Stimulated activated CD8-positive, alpha-beta memory T cell treated with anti-CD3 and anti-CD28 coated beads, Interleukin-4, amount 100 ng/mL, for 48 hours (primary cell): ENCODE results near the gene SERPINC1.
"Not testable (repeated sequence)": the region's sequence is repeated elsewhere in the genome, so short reads cannot be mapped to it uniquely, and the experiment has no call there.

Experiments used
- DNase-seq: peaks from one replicate; pipeline ENCODE4 v3.0.0-alpha.2; 2020

The SERPINC1 gene

DNA sequence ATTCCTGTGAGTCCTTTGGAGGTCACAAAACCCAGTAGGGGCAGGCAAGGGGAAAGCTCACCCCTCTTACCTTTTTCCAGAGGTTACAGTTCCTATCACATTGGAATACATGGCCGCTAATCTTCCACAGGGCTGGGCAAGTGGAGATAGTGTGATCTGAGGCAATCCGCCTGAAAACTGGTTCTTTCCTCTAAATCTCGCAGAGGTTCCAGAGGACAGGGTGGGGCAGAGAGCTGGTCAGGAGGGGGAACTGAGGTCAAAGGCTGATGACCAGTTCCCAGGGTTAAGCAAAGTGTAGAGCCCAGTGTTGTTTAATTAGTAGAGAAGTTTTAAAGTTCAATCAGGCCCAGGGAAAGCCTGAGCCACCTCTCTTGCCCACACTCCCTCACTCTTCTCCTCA is at the start of gene SERPINC1:
TSS of gene SERPINC1 (minus strand) at position 179 of the 400 bp plus-strand sequence. CDS start at position 111, 68 bp downstream.
- DNase-seq, result no peak

DNA sequence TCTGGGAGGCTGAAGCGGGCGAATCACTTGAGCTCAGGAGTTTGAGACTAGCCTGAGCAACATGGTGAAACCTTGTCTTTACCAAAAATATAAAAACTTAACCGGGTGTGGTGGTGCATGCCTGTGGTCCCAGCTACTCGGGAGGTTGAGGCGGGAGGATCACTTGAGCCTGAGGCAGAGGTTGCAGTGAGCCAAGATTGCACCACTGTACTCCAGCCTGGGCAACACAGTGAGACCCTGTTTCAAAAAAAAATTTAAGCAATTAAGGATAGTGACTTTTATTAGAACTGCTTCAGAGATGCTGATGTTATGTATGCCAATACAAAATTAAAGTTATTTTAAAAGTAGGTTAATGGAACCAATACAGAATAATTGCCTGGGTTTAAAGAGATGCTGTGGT is 48.8 kb upstream of the SERPINC1 start:
- not testable (repeated sequence) for DNase-seq

DNA sequence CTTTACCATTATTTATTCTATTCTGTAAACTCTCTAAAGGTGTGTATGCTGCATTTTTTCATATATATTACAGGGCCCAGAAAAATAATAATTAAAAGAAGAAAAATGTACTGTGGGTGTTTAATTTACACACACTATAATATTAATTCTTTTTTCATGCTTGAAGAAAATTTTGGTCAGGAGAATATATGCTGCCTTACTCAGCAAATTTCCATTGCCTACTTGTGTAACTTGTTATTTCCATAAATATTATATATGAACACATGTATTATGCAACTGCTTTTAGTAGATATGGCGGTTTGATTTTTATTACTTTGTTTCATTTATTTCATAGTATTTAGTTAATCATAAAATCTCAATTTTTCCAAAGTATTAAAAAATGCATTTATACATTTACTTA is 46.4 kb upstream of the SERPINC1 start:
- DNase-seq, result no peak

DNA sequence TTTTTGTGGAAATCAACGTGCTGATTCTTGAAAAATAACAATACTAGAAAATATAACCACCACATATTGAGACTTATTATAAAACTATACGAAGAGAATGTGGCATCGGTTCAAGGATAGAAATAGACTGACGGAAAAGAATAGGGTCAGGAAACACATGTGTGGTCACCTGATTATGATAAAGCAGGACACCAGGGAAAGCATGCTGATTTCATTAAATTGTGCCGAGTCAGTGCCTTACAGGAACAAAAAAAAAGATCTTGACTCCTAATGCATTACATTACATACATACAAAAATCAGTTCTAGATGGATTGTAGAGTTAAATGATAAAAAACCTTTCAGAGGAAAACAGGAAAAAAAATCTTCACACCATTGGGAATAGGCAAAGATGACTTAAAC is 43.5 kb upstream of the SERPINC1 start:
- no peak for DNase-seq

DNA sequence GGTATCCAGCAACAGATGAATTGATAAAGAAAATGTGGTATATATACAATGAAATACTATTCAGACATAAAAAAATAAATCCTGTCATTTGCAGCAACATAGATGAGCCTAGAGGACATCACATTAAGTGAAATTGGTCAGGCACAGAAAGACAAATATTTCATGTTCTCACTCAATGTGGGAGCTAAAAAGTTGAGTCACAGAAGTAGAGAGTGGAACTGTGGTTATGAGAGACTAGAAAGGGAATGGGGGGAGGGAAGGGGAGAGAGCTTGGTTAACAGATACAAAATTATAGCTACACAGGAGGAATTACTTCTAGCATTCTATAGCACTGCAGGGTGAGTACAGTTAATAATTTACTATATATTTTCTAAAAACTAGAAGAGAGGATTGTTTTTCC is 37.1 kb upstream of the SERPINC1 start:
- DNase-seq, result no peak

DNA sequence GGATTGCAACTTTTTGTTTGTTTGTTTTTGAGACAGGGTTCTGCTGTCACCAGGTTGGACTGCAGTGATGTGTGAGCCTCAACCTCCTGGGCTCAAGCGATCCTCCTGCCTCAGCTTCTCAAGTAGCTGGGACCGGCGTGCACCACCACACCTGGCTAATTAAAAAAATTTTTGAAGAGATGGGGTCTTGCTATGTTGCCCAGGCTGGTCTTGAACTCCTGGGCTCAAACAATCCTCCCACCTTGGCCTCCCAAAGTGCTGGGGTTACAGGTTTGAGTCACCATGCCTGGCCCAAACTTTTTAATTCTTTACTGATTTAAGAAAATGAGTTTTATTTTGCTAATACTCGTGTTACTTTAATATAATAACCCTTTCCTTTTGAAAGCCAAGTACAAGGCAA is 31.5 kb upstream of the SERPINC1 start:
- no peak for DNase-seq

DNA sequence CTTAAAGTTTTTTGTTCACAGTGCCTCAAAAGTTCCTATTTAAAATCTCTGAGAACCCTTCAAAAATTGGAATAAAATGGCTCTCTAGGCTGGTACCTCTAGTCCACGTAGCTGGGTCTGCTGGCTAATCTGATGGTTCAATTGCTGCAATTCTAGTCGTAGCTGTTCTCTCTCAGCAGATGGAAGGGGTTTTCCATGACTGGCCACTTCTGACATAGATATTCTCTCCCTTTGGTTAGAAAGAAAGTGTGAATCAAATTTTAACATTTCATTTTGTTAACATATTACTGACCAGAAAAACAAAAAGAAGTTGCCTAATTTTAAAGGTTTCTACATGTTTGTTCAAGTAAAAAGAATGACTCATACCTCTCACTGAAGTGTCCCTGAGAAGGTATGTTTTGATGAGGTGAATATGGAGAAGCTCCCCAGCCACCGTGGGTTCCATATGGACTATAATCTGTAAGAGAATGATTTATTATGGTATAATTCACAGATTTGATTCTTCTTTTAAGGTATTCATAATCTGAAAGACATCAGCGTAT is 29.3 kb upstream of the SERPINC1 start:
- DNase-seq, result no peak

DNA sequence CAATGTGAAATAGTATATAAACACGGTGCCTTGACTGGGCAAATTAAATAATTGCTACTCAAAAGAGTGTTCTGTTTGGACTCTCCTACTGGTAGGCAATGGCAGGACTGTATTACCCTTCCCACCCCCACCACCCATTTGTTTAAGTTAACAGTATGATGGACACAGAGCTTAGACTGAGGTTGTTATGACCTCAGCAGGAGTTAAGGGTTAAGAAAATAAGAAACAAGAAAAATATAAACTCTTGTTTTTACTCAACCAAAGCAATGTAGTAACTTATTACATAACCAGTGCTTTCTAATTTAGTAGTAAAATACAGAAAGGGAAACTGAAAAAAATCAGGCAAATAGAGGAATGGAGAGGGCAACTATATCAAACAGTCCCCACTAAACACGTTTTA is 19.9 kb upstream of the SERPINC1 start:
- no peak for DNase-seq

DNA sequence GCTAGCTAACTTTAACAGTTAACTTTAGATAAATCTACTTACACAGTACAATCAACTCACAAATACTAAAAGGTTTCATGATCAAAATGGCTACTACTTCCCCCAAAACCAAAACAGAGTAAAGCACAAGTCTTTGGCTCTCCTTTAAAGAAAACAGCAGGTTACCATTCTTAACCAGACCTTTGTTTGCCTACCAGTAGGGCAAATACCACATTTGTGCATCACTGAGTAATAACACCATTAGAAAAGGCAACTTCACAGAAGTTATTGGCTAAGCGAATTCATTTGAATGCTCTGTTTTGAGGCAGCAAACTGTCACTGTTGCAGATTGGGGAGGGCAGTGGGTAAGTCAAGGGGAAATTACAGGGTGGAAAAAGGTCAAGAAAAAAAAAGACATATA is 17.3 kb upstream of the SERPINC1 start:
- no peak for DNase-seq

DNA sequence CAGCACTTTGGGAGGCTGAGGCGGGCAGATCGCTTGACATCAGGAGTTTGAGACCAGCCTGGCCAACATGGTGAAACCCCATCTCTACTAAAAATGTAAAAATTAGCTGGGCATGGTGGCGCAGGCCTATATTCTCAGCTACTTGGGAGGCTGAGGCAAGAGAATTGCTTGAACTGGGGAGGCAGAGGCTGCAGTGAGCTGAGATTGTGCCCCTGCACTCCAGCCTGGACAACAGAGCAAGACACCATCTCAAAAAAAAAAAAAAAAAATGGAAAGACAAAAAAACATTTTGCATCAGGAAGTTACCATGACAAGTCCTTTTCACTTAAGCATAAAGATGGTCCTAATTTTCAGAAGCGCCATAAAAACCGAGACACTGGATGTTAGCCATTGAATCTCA is 13.4 kb upstream of the SERPINC1 start:
- not testable (repeated sequence) for DNase-seq

DNA sequence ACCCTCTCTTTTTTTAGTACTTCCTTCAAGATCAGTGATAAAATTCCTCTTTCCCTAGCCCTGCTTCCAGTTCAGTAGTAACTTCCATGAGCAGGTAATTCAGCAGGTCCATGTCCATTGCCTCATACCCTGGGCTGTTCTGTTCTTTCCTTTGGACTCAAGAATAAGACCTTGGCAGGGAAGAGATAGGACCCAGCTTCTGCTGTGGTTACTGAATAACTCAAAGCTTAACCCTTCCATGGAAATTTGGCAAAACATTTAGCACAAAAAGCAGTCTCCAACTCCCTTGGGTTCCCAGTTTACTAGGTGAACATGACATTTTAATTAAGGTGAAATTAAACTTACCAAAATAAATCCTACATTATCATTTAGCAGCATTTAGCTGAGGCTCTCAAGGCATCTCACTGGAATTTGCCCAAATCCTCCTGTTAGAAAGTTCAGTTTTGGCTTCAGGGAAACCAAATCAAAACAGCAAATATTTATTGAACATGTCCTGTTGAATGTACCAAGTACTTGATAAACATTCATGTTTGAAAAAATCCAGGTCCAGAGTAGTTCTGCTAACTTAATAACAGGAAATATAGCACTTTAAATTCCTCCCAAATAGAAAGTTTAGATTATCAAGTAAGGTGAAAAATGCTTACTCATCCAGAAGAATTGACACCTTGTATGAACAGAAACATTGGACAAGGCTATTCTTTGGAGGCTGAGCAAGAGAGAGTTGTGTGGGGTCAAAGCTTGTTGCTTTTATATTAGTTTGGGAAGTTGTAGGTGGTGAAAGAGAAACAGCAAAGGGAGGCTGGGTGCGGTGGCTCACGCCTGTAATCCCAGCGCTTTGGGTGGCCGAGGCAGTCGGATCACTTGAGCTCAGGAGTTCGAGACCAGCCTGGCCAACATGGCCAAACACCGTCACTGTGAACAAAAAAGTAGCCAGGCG is 8.4 kb upstream of the SERPINC1 start:
- DNase-seq, result no peak

DNA sequence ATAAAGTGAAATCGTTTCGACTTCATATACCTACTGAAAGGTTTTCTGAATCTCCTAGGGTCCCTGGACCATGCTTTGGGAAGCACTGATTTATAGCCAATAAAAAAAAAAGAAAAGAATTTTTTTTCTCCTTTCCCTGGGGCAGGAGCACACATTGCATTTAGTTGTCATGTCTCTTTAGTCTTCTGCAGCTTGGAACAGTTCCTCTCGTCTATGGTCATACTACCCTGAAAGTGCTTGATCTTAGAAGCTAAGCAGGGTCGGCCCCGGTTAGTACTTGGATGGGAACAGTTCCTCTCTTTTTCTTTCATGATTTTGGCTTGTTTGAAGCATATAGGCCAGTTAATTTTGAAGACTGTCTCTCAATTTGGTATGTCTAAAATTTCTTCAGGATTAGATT is 3.7 kb upstream of the SERPINC1 start:
- no peak for DNase-seq

DNA sequence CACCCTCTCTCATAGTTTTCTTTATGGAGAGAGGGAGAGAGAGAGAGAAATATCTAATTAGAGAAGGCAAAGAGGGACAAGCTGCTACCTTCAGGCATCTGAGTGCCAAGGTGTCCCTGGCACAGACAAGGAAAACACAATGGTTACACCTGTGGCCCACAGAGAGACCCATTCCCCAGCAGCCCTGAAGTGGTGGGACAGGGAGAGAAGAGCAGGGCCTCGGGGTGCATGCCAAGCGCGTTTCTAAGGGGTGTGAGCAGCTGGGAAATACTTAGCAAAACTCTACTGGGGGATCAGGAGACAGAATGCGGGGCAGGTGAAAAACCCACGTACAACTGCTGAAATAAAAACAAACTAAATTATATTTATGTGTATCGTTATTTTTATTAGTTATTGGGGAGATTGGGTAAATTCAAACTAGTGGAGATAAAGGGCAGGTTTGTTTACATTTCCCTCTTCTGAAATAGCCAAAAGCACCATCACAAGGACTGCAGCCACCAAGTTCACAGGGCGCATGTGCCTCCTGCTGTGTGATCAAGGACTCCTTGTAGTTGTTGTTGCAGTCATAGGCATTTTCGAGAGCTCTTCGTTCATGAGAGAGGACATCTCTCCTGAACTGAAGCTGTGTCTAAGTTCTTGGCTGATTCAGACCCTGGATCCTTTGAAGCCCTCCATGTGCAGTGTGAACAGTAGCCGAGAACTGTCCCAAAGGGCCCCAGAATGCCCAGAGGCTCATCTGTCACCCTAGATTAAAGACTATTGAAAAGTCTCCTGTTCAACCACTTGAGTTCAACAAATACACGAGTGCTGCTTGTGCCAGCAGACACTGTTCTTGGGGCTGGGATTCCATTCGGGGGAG is 737 bp upstream of the SERPINC1 start:
- no peak for DNase-seq

DNA sequence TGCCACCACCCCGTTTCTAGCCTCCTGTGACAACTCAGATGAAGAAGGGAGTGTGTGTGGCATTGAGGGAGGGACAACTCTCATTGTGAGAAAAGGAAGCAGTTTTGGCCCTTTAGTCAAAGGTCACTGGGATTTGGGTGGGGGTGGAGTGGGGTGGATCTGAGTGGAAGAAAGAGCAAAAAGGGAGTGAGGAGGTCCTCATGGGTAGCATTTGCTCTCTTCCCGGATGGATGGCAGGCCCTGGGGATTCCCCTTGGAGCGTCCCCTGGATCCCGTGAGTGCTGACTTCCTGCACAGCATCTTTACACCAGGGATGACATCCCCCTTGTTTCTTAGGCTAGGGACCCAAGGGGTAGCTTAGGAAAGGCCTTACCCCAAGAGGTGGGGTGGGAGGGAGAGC is 460 bp downstream of the SERPINC1 start:
- DNase-seq, result no peak

DNA sequence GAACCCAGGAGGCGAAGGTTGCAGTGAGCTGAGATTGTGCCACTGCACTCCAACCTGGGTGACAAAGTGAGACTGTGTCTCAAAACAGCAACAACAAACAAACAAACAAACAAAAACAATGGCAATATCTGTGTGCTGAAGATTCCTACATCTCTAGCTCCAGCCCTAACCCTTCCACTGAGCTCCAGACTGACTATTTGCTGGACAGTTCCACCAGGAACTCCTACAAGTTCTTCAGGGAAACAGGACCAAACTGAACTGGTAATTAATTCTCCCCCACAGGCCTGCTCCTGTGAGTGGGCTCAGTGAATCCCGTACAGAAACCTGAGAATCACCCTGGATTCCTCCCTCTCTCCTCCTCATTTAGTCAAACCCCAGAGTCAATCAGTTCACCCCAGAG is 1.5 kb downstream of the SERPINC1 start:
- no peak for DNase-seq

DNA sequence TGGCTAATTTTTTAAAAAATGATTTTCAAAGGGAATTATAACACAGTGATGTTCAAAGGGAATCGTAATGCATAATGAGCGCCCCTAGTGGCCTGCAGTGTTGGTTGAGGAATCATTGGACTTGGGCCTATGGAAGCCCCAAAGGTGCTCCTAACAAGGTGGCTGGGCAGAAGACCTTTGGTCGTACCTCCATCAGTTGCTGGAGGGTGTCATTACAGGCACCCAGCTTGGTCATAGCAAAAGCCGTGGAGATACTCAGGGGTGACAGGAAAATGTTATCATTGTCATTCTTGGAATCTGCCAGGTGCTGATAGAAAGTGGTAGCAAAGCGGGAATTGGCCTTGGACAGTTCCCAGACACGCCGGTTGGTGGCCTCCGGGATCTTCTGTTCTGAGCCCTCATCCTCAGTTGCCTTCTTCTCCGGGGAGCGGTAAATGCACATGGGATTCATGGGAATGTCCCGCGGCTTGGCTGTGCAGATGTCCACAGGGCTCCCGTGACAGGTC is 2.7 kb downstream of the SERPINC1 start:
- peak; percentile 57 for DNase-seq

DNA sequence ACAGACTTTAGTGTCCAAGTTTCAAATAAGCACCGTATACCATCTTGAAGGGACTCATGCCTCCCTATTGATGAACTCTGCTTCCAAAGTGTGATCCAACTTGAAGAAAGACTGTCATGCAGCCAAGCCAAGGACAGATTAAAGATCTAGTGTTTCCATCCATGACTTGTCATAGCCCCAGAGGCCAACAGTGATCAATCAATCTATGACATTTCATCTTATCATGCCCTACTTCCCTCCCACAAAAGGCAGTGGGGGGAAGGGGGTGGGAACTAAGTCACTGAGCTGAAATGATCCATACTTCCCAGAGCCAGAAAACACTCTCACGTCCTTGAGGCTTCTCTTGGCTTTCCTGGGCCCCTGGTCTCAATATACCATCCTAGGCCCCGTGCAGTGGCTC is 4.0 kb downstream of the SERPINC1 start:
- DNase-seq, result no peak

DNA sequence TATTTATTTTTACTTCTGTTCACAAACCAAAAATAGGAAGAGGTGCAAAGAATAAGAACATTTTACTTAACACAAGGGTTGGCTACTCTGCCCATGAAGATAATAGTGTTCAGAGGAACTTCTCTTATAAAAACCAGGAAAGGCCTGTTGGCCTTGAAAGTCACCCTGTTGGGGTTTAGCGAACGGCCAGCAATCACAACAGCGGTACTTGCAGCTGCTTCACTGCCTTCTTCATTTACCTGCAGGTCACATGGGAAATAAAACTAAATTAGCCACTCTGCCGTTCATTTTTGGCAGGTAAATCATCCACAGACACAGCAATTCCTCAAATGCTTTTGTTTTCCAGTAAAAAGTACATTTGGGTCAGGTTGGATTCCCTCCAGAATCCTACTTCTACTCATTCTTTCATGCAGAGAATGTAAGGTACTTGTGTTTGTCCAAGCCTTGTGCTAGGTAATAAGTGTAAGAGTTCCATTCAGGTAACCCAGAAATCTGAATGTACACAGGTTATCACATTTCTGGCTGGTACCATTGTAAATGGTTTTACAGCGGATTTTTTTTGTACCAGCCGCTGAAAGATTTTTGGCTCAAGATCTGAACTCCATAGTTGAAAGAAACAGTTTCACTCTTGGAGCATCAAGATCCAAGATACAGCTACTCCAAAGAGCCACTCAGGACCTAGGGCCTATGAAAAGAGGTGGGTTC is 13.1 kb downstream of the SERPINC1 start:
- DNase-seq, result no peak

DNA sequence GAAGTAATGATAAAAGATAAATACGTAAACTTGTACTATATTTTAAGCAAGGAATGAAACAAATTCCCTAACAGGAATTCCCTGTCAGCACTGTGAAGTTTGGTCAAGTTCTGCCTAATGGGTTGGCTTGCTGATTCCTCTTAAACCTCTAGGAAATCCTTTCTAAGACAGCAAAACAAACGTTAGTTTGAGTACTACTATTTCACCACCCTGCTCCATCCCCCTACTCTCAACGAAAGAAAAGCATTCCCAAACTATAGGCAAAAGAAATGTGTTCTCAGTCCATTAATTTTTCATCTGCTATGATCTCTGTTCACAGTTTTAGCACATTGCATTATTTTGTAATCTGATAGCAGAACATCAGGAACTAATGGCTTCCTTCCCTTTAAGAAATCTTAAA is 16.1 kb downstream of the SERPINC1 start:
- no peak for DNase-seq

DNA sequence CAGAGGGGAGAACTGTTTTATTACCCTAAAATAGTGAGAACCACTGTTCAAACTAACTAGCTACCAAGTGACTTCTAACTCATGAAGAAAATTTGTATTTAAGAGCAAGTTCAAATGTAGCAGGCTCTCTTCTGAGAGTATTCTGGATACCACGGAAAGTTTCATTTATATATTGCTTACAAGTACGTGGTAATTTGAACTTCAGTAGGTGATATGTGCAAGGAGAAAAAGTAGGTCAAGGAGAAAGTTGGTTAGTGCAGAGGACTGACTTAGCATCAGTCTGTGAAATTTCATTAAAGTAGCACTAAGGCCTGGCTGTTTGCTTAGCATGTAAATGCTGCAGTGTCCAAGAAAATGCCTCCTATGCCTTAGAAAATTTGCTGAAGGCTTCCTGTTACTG is 16.7 kb downstream of the SERPINC1 start:
- DNase-seq, result no peak

DNA sequence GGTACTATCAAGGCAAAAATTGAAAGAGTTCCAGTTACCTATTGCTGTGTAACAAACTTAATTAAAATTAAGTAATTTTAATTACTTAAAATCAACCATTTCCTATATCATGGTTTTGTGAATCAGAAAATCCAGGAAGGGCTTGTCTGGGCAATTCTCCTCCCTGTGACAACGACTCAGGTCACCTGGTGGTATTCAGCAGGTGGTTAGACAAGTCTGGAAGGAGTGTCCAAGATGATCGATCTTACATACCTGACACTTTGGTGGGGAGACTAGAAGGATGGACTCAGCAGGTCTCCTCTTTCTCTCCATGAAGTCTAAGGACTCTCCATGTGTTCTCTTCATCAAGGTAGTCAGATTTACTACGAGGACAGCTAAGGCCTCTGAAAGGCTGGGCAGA is 22.9 kb downstream of the SERPINC1 start:
- no peak for DNase-seq

DNA sequence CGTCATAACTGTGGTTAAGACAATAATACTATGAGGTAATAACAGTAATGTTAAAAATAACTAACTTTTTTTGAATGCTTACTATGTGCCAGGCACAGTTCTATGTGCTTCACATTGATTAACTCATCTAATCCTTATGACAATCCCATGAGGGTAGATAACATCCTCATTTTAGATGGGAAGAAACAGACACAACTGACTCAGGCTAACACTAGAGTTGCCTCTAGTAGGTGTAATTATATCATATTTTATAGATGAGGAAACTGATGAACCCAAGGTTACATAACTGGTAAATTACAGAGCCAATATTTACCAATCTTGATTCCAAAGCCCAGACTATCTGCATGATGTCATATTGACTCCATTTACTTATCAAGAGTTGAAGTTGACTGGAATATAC is 23.5 kb downstream of the SERPINC1 start:
- DNase-seq, result no peak

DNA sequence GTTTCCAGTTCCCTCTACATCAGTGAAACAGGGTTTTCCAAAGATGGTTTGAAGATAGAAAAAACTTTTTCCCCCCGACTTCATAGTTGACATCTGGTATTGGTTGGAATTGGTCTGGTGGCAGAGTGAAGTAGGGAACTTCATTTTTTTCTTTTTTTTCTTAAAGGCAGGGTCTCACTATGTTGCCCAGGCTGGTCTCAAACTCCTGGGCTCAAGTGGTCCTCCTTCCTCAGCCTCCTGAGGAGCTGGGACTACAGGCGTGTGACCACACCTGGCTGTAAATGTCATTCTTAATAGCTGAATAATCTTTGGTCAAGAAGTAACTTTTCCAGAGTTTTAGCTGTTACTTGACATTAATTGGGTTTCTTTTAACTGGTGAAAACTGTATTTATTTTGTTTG is 27.2 kb downstream of the SERPINC1 start:
- DNase-seq, result no peak
